NCI-H460 (cell line): ENCODE measurements around the gene ANO3. TPM values are rescaled to one million over a fixed set of nuclear protein-coding genes. Genes with fewer than 3 reads are reported as not detected.
"Not testable (repeated sequence)": the region's sequence is repeated elsewhere in the genome, so short reads cannot be mapped to it uniquely, and the experiment has no call there.

Source experiments
- DNase-seq: peaks from one replicate; pipeline ENCODE4 v3.0.0-alpha.2; 2016; ENCODE audit warnings: low read depth; ENCODE audit errors: extremely low read depth
- polyA plus RNA-seq: library from polyadenylated mRNA; depleted of rRNA; stranded (reverse); fragments of >200 nt; gene quantifications from 2 replicates; pipeline ENCODE4 v1.2.3, GENCODE V29; 2014; cell fraction: nucleus; rRNA removed
- total RNA-seq: library from RNA; depleted of rRNA; stranded (reverse); fragments of >200 nt; shearing (Covaris generic); gene quantifications from 2 replicates; pipeline ENCODE4 v1.2.3, GENCODE V29; 2014; rRNA removed

The ANO3 gene
- total RNA-seq, result 0.47 and 0.63 TPM in 2 replicates
- polyA plus RNA-seq, result 0.13 and 0.32 TPM in 2 replicates

DNA sequence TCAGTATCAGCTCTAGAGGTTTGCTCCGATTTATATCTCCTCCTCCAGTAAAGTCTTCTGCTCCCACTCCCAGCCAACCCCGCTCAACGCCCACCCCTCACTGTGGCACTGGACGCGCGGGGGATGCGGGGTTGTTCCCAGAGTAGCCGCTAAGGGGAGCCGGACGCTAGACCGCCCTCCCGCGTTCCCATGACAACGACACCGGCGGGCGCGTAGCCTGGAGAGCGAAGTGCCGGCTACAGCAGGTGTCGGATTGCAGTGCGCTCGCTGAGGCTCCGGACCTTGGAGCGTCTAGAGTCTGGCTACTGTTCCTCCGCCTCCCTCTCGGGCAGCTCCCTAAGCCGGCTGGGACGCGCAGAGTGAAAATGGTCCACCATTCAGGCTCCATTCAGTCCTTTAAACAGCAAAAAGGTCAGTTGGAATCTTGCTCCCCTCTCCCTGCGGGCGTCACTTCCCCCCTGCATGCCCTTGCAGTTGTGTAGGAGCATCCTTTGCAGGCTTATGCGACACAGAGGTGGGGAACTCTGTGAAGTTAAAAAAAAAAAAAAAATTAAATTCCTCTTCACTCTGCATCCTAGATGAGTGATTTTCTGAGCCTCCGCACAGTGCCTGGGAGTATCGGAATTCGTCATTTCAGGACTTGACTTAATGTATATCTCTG is at the start of gene ANO3:
Gene ANO3 (plus strand): TSS at position 220 of the 661 bp plus-strand sequence. CDS start 146 bp downstream, at position 366.
- DNase-seq, result peak; percentile 64

DNA sequence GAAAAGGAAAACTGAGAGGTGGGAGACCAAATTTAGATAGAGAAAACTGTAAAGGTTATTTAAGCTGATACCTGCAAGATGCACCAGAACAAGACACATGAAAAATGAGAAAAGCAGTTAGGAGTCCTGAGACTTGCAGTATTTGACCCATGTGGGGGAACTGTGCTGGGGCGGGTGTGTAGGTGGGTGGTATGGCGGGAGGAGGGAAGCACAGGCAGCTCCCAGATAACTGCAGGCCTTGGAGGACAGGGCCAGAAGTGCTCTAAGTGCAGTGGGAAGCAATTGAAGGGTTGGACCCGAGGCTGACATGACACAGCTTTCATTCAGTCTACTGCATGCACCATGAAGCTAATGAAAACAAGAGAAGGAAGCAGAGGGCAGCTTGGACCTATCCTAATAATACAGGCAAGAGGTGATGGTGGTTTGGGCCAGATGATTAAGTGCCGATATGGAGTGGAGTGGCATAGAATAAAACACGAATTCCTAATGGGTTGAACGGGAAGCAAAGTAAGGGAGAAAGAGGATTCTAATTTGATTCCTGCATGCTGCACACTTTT is 48.0 kb upstream of the ANO3 start:
- DNase-seq, result no peak

DNA sequence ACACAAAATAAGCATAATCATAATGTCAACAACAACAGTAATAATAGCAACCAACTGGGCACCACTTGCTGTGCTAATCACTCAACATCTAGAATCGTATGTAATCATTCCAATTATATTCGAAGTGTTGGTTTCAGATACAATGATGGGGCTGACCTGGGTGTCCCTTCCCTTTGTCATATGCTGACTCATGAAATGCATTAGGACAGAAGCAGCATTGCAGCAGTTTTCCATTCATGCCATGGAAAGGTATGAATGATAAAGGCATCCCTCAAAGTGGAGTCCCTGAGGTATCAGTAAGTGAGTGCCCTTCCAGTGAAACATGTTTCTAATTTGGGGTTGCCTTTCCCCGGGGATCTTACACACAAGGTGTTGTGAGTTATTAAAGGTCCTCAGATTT is 46.3 kb upstream of the ANO3 start:
- no peak for DNase-seq

DNA sequence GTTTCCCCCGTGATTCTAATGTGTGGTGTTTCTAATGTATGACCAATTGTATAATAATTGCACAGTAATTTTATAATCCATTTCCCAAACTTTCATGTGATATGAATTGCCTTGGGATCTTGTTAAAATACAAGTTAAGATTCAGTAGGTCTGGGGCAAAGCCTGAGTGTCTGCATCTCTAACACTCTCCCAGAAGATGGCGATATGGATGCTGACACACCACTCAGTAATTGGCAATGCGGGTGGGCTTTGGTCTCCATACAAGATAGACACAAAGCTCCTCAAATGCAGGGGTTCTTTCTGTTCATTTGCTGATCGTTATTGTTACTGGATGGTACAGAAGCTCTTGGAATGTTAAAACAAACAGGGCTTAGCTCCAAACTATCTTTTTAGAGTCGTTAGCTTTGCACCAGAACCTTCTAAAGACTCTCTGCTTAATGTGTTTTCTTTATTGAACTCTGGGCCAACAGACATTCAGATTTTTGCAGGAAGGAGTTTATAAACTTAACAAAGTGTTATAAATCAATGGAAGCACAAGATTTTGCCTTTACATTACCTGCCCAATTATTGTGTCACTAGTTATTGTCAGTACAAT is 45.4 kb upstream of the ANO3 start:
- DNase-seq, result peak; percentile 3

DNA sequence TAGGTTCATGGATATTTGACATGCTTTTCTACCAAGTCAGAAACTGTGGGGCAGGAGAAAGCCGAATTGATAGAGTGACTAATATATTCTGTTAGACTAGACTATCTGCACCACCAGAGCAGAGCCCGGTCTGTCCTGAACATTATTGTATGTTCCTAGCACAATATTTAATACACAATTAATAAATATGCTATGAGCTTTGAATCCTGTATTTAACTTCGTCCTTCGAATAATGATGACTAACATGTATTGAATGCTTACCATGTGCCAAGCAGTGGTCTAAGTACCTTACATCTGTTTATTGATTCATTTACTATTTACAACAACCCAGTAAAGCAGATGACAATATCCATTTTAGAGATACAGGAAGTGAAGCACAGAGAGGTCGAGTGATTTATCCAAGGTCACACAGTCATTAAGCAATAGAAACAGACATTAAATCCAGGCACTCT is 44.8 kb upstream of the ANO3 start:
- DNase-seq, result no peak

DNA sequence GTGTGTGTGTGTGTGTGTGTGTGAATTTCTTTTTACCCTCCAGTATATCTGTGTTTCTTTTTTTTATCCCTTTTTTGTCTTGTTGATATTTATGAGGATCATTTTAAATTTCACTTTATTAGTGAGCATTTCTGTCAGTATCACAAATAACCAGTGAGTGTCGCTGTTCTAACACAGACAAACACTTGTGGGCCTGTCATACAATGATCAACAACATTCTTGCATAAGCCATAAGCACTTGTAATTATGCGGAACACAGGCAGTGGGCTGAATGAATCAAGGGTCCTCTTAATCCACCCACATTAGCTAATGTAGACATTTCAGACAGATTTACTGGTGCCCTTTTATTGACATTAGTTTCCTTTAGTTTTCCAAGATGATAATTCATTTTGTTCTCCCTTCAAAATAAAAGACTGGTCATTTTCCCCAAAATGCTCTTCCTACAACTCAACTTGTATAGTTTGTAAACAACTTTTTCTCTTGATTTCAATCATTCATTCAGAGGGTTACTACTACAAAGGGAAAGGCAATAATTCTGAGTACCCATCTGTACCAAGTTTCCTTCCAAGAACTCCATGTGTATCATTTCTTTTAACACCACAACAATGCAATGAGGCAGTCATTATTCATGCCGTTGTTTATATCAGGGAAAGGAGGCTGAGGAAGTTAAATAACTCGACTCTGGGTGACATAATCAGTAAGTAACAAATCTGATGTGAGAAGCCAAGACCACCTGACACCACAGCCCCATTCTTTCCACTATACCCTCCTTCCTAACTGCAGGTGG is 34.5 kb upstream of the ANO3 start:
- DNase-seq, result peak; percentile 38

DNA sequence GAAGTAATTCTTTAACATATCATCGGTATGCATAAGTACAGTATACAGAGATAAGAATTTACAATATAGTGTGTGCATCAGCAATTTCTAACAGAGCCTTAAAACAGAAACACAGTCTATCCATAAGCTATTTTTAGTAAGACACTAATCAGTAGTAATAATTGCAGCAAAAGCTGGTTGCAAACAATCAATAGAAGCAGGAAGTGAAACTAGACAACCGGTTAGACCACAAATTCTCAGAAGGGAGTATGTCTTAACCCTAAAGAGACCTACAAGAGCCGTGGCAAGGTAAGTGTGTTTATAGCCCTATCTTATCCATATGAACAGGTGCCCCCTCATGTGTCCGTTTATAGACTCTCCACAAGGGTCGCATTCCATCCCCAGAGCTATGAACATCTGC is 15.6 kb upstream of the ANO3 start:
- not testable (repeated sequence) for DNase-seq

DNA sequence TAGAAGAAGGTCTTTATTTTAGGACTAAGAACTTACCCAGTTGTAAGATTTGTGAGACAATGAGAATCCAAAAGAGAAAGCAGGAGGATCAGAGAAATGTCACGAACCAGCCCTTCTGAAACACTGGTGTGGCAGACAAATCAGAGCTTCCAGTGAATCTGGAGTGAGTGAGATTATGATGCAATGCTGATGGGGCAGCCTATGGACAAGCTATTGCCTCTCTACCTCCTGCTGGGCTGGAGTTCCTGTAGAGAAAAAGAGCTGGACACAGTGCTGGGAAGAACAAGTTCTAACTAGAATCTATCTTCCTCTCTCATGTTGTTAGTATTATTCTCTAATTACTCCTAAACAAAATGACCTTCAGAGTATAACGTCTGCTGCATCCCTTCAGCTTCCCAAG is 12.0 kb upstream of the ANO3 start:
- DNase-seq, result no peak

DNA sequence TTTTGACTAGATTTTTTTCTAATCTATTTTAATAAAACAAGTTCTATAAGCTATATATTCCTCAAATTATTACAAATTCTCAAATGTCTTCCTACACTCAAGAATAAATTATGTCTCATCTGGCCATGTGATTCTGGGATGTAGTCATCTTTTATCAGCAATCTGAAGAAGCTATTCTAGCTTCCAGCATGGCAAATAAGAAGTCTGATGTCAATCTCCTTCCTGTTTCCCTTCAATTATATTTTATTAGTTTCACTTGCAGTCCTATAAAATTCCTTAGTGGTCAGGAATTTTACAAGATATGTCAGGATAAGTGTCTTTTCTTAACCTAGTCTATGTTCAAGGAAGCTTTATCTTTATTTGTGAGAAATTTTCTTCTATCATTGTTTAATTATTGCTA is 10.4 kb upstream of the ANO3 start:
- DNase-seq, result no peak

DNA sequence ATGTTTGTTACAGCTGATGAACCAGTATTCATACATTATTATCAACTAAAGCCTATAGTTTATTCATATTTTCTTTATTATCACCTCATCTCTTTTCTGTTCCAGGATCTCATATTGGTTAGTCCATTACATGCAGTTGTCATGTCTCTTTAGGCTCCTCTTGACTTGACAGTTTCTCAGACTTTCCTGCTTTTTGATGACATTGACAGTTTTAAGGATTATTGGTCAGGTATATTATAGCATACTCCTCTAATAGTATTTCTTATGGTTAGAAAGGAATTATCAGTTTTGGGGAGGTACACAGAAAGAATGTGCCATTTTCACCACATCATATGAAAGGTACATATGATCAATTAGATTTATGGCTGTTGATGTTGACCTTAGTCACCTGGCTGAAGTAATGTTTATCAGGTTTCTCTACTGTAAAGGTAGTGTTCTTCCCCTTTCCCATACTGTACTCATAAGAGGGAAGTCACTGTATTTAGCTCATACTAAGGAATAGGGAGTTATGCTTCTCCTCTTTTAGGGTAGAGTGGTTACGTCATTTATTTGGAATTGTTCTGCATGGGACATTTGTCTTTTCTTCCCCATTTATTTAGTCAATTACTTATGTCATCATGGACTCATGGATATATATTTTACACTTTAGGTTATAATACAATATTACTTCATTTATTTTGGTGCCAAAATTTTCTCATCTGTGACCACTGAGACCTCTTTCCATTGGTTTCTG is 9.4 kb upstream of the ANO3 start:
- DNase-seq, result no peak

DNA sequence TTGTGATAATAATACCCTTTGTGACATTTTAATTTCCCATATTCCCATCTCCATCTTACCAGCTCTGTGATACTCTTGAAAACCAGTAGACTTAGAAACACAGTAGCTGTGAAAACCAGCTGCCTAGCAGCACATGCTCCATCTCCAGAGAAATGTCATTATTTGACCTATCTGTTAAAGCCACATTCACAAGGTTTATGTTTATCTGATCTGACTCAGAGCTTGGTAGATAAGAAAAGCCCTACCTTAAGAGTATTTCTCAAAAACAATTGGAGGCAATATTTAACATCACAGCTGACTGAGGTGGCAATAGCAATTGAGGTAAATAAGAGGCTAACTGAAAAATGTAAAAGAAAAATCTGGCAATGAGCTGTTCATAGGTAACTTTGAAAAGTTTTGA is 8.1 kb upstream of the ANO3 start:
- DNase-seq, result no peak

DNA sequence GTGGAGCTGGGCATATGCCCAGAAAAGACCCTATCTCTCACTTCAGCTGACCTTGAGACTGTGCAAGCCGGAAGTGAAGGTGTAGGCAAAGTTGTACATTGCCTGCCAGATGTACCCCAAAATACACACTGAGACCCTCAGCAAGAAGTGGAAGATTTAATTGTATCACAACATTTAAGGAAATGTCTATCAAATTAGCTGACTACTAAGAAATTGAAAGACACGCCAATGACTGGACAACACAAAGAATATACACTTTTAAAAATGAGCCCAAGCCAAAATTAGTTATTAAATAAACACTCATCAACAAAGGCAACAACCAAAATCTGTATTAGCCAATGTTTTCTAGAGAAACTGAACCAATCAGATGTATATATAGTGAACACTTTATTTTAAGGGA is 7.7 kb upstream of the ANO3 start:
- DNase-seq, result no peak

DNA sequence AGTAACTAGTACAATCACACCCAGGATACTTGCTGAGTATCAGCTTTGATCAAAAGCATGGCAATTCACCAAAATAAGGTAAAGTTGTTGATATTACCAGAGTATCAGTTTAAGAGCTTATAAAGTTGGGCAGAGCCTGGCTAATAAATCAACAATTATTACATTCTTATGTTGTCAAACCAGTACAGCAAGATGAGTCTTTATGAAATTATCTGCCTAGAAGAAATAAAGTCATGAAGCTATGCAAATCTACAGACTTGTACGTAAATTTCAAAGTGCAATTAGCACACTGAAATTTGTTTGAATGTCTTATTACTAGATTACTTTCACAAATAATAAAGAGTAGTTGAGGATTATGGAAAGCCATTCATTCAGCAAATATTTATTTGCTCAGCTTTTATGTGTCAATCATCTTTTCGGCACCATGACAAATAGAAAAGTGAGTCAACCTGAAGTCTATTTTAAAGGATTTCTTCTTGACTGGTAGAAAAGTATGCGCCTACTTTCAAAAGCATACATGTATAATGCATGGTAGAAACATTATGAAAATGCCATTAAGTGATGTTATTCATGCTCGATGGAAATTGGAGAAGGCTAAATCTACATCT is 5.0 kb upstream of the ANO3 start:
- no peak for DNase-seq

DNA sequence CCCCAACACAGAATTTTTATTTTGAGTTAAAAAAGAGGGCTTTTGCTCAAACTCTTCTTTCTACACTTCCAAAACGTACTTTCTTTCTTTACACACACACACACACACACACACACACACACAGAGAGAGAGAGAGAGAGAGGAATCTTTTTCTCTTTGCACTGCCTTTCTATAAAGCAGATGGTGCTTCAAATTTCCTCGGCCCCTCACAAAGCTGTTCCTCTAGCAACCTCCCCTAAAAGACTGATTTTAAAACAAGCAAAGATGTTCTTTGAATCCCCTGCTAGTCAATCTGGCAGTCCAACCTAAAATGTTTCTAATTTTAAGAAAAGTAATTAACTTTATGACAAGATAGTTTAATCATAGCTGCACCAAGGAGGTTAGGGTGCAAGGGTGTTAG is 2.7 kb upstream of the ANO3 start:
- no peak for DNase-seq

DNA sequence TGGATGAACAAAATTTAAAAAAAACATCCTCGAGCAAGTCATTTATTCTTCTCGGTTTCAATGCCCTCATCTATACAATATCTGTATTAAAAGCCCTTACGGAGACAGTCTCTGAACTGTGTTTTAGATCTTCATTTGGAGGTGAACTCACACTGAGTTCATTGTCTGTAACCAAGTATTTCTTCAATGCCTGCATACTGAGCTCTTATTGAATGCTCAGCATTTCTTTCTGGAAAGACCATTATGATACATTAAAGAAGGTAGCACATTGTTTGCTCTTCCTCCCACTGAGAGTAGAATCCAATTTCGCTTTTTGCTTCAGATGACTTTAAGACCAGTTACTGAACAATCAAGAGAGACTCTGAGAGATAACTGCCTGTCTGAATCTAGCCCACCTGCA is 1.7 kb upstream of the ANO3 start:
- DNase-seq, result no peak

DNA sequence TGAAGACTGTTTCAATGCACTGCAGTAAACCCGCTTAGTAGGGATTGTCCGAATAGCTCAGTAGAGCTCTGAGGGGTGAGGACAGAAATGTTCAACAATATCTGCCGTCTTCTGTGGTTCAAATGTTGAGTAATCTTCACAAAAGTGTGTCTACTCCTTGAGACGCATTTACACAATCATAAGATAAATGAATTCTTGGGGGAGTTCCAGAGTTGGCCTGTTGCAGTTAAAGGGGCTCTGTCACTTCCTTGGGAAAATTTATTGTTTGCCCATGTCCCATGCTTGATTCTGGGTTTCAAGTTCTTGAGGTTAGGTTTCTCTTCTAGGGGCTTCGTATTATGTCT is 614 bp downstream of the ANO3 start:
- DNase-seq, result no peak

DNA sequence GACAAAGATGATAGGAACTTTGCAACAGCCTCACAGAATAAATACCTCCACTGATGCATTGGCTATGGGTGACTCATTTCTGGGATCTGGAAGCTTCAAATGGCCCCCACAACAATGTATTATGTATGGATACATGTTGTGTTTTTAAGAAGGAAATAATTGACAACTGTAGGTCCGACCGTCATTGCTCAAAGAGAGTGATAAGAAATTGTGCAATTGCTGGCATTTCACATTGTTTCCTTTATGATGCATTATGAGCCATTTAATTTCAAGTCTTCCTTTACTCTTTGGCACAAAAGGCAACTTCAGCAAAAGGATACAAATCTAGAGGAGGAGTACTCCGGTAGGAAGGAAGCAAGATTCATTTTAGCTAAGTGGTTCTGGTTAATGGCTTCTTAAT is 2.0 kb downstream of the ANO3 start:
- peak; percentile 37 for DNase-seq

DNA sequence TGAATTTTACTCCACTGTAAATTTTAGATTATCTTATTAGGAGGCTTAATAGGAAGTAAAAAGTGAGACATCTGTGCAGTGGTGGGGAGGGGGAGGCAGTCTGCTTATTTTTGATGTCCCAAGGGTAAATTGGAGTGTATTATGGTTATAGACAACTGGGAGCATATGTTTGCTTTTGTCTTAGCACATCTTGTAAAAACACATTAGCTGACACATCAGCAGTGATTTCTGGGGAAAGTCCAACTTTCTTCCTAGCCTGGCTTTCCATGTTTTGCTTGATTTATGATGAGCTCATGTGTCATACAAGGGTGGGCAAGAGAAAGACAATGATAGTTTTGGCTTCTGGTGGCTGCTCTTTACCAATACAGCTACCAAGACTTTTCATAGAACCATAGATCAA is 4.0 kb downstream of the ANO3 start:
- DNase-seq, result no peak

DNA sequence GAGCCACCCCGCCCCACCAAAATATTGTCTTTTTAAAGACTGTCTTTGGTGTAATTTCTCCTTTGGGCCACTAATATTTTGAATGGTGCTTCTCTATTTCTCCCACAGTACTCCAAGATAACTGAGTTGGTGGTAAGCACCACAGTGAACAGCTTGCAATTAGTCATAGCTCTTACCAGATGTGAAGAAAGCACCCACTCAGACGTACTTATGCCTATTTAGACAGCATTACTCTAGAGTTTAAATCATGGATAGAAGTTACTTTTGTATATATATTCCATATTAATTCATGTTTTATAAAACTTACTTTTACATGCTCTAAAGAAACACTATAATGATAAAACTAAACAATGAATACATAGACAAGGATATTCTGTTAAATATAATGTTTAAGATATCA is 12.7 kb downstream of the ANO3 start:
- no peak for DNase-seq

DNA sequence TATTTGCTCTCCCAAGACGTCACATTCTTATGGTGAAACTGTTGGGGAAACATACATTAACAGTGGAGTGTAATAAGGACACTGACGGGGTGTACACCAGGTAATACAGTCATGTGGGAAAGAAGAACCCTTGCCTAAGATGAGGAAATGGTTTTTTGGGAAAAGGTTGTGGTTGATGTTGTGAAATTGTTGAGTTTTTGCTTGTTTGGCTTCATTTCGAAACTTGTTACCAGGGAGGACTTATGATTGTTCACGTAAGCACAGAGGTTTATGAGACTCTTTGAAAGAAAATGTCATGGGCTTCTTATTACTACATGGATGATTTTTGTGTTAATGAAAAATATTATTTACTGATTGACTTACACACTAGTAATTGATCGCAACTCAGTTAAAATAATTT is 16.8 kb downstream of the ANO3 start:
- peak; percentile 23 for DNase-seq
